Activated CD8-positive, alpha-beta memory T cell treated with anti-CD3 and anti-CD28 coated beads for 24 hours (primary cell): Measurements from ENCODE around the gene SDF4.

Experiments
- DNase-seq: peaks from one replicate; pipeline ENCODE4 v3.0.0-alpha.2; 2020

The SDF4 gene

DNA sequence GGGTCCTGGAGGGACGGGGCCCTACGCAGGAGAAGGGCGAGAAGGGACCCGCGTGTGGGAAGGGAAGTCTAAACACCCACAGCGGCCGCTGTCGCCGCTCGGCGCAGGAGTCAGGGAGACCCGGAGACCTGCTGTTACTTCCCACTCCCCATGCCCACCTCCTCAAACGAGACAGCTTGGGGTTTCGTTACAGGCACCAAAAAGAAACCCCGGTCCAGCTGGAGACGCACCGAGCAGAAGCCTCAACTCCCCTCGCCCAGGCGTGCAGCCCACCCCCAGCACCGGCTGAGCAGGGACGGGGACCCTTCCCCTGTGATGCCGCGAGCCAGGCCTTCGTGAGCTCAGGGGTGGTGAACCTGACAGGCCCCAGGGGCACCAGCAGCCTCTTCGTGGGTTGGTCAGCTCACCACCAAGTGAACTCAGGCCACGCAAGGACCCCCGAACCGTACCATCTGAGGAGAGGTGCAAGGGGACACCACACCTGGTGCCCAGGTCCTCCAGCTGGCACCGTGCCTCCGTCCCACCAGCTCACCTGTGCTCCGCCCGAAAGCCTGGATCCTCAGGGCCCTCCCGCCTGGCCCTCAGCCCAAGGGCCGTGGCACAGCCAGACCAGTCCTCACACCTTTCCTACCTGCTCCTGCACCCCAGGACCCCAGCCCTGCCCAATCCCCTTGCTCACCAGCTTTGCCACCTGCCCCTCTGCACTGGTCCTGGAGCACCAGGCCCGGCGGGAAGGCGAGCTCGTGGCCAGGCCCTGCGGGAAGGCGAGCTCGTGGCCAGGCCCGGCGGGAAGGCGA lies 5.0 kb downstream of the SDF4 start:
- no peak for DNase-seq

- DNase-seq: no peak
Observed at GRCh38 chr1:1225913-1226312, 5.9 kb downstream of the SDF4 start.

GRCh38 chr1:1225238-1225845 lies 6.5 kb downstream of the SDF4 start:
- DNase-seq: no peak

DNA sequence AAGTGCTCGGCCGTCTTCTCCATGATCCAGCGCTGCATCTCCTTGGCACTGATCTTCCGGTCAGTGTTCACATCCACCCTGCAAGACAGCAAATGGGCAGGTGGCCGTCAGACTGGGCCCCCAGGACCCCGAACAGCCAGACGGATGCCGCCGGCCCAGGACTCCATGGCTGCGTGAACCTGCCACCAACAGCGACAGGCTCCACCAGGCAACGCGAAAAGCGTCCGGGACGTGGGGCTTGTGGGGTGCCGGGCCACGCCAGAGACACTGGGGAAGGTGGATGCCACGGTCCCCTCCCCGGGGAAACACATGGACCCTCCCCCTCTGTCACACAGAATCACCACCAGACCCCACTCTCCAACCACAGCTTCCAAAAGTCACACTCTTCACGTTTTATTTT lies 7.9 kb downstream of the SDF4 start:
- DNase-seq: no peak

DNA sequence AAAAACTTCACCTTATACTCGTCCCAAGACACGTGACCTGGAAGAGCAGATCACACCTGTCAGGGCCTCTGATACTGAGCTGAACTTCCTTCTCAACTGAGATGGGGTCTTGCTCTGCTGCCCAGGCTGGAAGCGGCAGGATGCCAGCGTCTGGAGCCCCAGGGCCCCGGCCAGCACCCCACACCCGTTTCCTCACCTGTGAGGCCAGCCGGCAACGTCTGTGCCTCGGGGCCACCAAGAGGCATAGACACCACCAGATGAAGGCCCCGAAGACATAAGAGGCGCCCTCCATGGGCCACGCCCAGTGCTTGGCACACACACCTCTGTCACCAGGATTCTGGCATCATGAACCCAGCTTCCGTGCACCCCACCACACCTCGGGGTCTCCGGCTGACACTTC lies 8.5 kb downstream of the SDF4 start:
- DNase-seq: no peak

- DNase-seq: no peak
Observed at GRCh38 chr1:1222575-1223225, 9.1 kb downstream of the SDF4 start.

- no peak for DNase-seq
Observed at GRCh38 chr1:1221887-1222574, 9.8 kb downstream of the SDF4 start.

- DNase-seq: no peak
Observed at GRCh38 chr1:1220197-1220596, 11.6 kb downstream of the SDF4 start.

DNA sequence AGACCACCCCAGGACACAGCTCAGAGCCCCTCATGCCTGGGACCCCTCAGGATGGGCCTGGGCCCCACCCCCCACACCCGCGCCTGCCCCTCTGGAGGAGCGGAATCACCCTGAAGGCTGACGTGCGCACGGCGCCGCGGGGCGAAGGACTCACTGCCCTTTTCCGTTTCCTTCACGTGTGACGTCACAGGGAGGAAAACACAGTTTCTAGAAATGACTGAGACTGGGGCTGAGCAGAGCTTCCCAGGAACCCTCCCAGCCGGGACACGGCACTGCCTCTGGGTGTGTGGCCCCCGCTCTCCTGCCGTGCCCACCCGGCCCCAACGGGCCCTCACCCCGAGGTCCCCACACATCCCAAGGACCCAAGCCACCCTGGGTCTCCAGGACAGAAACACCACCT lies 12.5 kb downstream of the SDF4 start:
- no peak for DNase-seq

- no peak for DNase-seq
Observed at GRCh38 chr1:1218524-1219200, 13.1 kb downstream of the SDF4 start.

DNA sequence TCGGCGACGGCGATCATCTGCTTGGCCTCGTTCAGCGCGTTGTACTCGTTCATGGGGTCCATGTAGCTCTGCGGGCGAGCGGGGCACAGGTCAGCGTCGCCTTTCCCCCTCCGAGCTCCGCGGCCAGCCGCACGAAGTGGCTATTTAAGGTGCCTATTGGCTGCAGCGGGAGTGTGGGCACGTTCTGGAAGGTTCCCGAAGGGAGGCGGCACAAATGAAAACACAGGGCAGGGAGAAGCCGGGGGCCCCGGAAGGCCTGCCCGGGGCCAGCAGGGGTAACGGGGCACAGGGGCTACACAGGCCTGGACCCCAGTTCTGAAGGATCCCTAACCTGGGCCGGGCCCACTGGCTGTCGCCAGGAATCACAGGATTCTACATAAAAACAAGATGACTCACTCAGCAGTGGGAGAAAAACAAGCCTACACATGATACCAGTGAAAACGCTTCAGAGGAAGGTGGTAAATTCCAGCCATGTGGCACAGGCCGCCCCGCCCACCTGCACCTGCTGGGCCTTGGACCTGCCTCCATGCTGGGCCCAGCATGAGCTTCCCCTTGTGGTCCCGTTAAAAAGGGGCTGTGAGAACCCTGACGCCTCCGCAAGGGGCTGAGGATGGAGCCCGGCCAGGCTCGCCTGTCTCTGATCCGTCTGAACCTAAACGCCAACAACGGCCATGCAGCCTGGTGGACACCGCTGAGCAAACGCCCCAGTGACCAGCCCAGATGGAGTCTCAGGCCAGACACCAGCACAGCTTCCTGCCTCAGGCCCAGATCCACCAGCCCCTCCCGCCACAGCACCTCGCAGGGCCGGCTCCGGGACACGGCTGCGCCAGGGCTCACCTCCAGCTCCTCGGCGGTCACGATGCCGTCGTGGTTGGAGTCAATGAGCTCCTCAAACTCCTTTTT lies 13.9 kb downstream of the SDF4 start:
- no peak for DNase-seq

GRCh38 chr1:1216770-1217620 lies 14.8 kb downstream of the SDF4 start:
- DNase-seq: no peak

GRCh38 chr1:1215881-1216605 lies 15.8 kb downstream of the SDF4 start:
- DNase-seq: no peak

- DNase-seq: no peak
Observed at GRCh38 chr1:1215080-1215676, 16.6 kb downstream of the SDF4 start.

- peak; percentile 83 for DNase-seq
Observed at GRCh38 chr1:1213345-1214265, 18.2 kb downstream of the SDF4 start, which contains the start of gene TNFRSF4. Gene TNFRSF4, minus strand, starts transcription at chr1:1214153. Its CDS starts 26 bp downstream, at chr1:1214127.

DNA sequence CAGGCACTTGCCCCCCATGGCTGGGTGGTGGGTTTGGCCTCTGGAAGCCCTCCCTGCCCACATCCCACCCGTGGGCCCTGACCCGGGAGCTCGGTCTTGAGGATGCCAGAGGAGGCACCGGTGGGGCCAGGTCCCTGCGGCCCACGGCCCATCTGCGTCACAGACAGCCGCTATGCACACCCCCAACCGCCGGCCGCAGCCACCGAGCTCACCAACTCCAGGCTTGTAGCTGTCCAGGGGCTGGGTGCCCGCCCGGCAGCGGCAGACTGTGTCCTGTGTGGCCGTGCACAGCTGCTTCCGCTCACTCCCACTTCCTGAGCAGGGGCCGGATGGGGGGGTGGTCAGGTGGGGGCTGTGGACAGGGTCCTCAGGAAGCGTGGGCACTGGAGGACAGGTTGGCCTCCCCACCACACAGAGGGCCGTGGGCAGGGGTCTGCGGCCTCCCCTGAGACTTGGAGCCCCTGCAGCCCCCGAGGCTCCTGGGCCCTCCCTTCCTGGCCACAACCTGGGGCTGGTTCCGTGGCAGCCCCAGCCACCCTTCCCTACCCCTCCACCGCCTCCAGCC lies 18.9 kb downstream of the SDF4 start:
- DNase-seq: no peak

DNA sequence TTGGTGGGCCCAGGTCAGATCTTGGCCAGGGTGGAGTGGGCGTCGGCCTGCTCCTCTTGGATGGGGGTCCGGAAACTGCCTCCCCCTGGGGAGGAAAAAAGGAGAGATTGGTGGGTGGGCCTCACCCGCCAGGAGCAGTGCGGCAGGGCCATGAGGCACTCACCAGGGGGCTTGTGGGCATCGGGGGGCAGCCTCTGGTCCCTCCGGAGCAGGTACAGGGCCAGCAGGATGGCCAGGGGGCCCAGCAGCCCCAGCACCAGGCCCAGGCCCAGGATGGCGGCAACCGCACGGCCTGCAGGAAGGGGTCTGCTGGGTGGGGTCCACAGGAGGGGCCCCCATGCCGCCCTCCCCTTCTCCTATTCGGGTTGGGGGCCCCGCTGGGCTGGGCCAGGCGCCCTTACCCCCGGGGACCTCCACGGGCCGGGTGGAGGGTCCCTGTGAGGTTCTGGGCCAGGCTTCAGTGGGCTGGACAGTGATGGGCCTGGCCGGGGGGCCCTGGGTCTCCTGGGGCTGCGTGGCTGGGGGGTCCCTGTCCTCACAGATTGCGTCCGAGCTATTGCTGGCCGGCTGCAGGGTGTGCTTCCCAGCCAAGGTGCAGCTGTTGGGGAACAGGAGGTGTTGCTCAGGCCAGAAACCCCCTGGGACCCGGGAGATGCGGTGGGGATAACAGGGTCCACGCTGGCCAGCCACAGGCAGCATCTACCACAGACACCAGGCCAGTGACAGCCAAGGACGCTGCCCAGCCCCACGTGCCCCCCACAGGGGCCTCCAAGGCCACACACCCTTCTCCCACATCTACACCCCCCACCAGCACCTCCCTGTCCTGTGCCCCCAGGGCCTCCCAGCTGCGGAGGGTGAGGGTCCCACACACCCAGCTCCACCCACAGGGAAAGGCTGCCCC lies 20.0 kb downstream of the SDF4 start:
- no peak for DNase-seq
